Brain microvascular endothelial cell (primary cell): Measurements from ENCODE around the gene CORO1C.
A peak's percentile ranks its signal among the peaks of the same experiment; 100 is the strongest.

Experiments used
- DNase-seq: peaks from one replicate; pipeline ENCODE4 v3.0.0-alpha.2; 2020
- H3K27ac ChIP-seq: fragments of 250-450 bp; sonication (Bioruptor Pico); 2 replicates; pipeline ENCODE4 v1.5.1; 2020; ENCODE audit warnings: mild to moderate bottlenecking, moderate library complexity
- H3K27me3 ChIP-seq: fragments of 250-450 bp; sonication (Bioruptor Pico); replicated peaks from 2 replicates; pipeline ENCODE4 v1.5.1; 2020; ENCODE audit warnings: mild to moderate bottlenecking
- H3K36me3 ChIP-seq: fragments of 250-450 bp; sonication (Bioruptor Pico); replicated peaks from 2 replicates; pipeline ENCODE4 v1.5.1; 2020; ENCODE audit warnings: mild to moderate bottlenecking
- H3K4me3 ChIP-seq: 2 replicates; pipeline ENCODE4 v1.5.1; 2011; ENCODE audit warnings: low read depth, mild to moderate bottlenecking, control low read depth, low read length, moderate library complexity
- in situ Hi-C: cut with HindIII; loops from 2 replicates; pipeline ENCODE4 v1.10.0; 2017; ENCODE audit warnings: low sequenced_read_pairs, low pct_ligation_motif_present
- TF ChIP-seq, protein P1 (sequence below): IDR thresholded peaks from 2 replicates; pipeline ENCODE4 v1.5.1; 2011; ENCODE audit warnings: low read depth, mild to moderate bottlenecking, moderate library complexity, low read length, control low read depth, inconsistent platforms; ENCODE audit errors: missing control alignments

CORO1C gene

DNA sequence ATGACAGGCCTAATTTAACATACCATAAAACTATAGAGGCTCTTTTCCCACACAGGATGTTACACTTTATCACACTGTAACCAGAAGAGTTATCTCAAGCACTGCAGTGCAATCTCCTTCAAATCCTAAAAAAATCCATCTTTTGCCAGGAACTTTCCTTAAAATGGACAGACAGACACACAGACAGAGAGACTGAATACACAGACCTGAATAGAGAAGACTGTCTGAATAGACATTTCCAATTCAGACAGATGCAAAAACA, 6.5 kb downstream of the CORO1C start:
- no peaks in the 10 kb centered on the region for H3K36me3 ChIP-seq
- peak overlapping the region; percentile 89 for H3K27ac ChIP-seq
- no peak overlapping the region for H3K4me3 ChIP-seq
- in situ Hi-C loops = no loop called here
- DNase-seq = no peak
- H3K27me3 ChIP-seq = no peaks in the 10 kb centered on the region
- TF ChIP-seq, protein P1, sequence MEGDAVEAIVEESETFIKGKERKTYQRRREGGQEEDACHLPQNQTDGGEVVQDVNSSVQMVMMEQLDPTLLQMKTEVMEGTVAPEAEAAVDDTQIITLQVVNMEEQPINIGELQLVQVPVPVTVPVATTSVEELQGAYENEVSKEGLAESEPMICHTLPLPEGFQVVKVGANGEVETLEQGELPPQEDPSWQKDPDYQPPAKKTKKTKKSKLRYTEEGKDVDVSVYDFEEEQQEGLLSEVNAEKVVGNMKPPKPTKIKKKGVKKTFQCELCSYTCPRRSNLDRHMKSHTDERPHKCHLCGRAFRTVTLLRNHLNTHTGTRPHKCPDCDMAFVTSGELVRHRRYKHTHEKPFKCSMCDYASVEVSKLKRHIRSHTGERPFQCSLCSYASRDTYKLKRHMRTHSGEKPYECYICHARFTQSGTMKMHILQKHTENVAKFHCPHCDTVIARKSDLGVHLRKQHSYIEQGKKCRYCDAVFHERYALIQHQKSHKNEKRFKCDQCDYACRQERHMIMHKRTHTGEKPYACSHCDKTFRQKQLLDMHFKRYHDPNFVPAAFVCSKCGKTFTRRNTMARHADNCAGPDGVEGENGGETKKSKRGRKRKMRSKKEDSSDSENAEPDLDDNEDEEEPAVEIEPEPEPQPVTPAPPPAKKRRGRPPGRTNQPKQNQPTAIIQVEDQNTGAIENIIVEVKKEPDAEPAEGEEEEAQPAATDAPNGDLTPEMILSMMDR = no peak

DNA sequence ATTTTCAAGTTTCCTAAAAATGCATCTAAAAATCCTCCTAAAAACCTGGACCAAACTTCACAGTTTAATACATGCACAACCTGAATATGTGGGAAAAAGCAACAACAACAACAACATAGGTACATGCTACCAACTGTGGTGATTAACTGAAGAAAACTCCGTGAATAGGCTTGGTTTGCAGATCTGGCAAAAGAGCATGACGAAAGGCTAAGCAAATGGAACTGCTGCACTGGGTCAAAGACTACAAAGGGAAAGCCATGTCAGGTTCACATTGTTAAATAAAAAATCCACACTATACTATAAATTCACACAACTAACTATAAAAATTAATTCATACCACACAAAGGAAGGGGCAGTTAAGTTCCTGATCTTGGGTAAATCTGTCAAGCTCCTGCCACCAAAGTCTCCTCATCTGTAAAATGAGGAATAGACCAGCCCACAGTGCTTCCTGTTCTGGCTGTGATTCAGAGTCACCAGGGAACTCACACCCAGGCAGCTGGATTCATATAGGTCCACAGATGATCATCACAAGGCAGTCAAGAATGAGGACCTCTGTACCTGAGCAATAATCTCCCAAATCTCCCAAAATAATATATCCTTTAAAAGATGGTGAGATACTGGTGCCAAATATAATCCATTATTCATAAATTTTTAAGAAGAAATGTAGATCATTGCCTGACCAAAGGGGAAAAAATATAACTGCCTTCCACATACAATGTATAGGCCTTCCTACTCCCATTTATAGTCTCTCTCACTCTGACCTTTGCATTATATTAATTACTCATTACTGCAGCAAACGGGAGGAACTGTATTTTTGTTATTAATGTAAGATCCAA, 7.0 kb downstream of the CORO1C start:
- in situ Hi-C loops = no loop called here
- TF ChIP-seq, protein P1 = no peak

DNA sequence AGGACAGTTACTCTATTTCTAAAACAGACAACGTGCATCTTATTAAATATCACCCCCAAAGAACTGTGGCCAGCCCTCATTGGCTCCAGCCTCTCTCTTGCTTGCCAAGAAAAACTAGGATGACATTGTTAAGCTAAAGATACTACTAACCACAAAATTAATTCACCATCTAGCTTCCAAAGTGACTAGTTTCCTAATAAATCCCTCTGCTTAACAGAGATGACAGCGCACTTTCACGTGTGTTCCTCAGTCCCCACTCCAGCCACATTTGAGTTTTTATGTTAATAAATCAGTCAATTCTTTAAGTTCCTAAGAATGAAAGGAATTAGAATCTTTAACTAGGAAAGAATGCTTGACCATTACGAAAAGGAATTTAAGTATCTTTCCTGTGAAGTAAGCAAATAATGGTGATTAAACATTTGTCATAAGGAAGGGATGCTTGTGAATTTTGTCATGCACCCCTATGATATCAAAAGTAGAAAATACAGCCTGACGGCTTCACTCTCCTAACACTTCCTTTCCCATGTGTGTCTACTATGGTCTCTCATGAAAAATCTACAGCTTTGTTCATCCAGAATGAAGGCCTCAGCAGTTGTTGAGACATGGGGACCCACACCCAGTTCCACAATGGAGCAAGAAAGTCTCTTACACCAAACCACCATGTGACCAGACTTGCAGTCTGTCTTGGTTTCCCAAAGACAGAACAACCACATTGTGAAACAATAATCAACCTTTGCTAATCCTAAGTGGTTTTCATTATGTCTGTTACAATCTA, 8.1 kb downstream of the CORO1C start:
- Histone ChIP-seq H3K27me3 (no peaks in the 10 kb centered on the region), H3K4me3 (no peak overlapping the region), H3K36me3 (no peaks in the 10 kb centered on the region), H3K27ac (peak overlapping the region; percentile 89)
- DNase-seq = peak; percentile 63
- in situ Hi-C loops = no loop called here
- TF ChIP-seq, protein P1 = no peak

More for the DNA sequence above, 7.0 kb downstream of the CORO1C start:
- Histone ChIP-seq H3K36me3 (no peaks in the 10 kb centered on the region), H3K27me3 (no peaks in the 10 kb centered on the region), H3K4me3 (no peak overlapping the region), H3K27ac (peak overlapping the region; percentile 89)
- DNase-seq = peak; percentile 76

DNA sequence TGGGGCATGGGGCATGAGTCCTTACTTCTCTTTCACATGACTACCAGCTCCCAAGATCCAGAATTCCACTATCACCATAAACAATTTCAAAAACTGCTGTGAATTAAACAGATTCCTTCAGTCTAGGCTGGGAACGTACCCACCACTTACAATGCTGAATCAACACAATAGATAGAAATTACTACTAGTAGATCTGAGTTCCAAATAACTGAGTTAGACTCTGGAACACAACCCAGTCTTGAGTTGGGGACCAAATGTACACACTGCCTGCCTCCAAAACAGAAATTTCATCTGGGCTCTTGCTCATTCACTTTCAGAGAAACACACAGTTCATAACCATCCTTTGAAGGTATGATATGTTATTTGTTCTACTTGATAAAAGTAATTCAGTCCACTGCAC, 8.9 kb downstream of the CORO1C start:
- in situ Hi-C loops = no loop called here
- Histone ChIP-seq H3K36me3 (no peaks in the 10 kb centered on the region), H3K27ac (peak overlapping the region; percentile 89), H3K4me3 (no peak overlapping the region), H3K27me3 (no peaks in the 10 kb centered on the region)
- TF ChIP-seq, protein P1 = no peak
- DNase-seq = no peak

DNA sequence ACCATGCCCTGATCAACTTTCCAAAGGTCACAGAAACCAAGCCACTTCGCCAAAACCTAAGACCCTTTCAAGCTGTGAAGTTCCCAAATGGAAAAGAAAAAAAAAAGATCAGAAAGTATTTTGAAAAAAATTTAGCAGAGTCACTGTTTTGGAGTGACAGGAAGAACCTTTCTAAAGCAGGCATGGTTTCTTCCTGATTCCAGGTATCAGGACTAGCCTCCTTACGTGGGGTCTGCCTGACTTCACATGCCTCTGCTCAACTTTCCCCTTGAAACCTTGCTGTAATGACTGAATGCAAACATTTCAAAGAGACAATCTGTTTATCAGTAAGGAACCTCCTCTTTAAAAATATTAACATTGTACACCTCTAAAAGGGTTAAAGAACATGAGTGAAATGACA, 9.5 kb downstream of the CORO1C start:
- TF ChIP-seq, protein P1 = no peak
- no peak overlapping the region for H3K4me3 ChIP-seq
- H3K27ac ChIP-seq = peak overlapping the region; percentile 89
- no peaks in the 10 kb centered on the region for H3K27me3 ChIP-seq
- H3K36me3 ChIP-seq = peaks cover 4% of the 10 kb centered on the region
- DNase-seq = no peak
- in situ Hi-C loops = no loop called here
